Activated CD4-positive, CD25-positive, alpha-beta regulatory T cell (primary cell): ENCODE results near the gene LSG1.

ENCODE experiments used
- DNase-seq, 4 experiments: peaks; one replicate each; lab custom pipeline; 2025; lab: John Stamatoyannopoulos, UW

LSG1 gene

GRCh38 chr3:194671900-194672808 is at the start of gene LSG1:
Gene LSG1, minus strand, starts transcription at chr3:194672191. Its CDS starts 29 bp downstream, at chr3:194672162.
- DNase-seq: peak; percentile 71 to 79 (median 78)

GRCh38 chr3:194720048-194720447 is 48.1 kb upstream of the LSG1 start:
- DNase-seq: no peak

DNA sequence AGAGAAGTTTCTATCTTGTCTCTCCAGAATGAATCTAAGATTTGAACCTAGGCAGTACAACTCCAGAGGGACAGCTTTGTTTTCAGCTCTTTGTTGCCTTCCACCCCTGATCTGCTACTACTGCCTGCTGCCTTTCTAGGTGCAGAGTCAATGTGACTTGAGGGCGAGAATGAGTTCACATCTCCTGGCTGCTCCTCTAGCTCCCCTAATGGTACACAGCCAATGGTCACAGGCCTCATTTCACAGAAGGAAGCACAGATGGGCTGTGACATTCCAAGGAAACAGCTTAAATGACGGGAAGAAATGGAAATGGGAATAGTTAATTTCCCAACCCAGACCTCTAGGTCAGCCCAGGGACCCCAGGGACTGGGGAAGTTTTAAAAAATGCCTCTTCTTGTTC is 46.1 kb upstream of the LSG1 start:
- DNase-seq: no peak

DNA sequence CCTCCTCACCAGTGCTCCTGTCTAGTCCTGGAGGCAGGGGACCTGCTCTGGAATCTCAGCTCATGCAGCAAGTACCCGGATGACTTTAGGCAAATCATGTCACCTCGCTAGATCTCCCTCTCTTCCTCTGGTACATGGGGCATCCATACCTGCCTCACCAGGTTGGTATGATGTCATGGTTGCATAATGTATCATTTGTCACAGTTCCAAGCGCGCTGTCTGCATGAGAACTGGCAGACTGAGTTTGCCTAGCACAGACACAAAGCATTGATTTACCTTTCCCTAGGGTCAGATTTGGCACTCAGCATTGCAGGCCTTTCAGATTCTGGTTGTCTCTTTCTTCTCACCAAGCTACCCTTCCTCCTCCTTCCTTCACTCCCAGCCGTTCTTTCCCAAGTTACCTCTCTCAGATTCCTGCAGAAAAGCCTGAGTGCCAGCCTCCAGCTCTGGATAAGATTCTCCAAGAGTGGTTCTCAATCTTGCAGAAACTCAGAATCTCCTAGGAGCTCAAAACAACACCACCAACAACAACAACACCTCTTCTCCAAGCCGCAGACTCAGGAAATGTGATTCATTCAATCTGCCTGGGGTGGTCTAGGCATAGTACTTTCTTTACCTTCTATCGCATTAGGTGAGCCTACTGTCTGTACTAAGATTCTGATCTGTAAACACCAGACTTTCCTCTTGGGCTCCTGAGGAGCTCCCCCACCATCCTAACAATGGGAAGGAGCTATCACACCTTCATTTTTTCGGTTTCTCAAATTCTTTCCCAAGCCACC is 43.2 kb upstream of the LSG1 start:
- DNase-seq: no peak

- DNase-seq: no peak
Measured at GRCh38 chr3:194714564-194714963, 42.6 kb upstream of the LSG1 start.

DNA sequence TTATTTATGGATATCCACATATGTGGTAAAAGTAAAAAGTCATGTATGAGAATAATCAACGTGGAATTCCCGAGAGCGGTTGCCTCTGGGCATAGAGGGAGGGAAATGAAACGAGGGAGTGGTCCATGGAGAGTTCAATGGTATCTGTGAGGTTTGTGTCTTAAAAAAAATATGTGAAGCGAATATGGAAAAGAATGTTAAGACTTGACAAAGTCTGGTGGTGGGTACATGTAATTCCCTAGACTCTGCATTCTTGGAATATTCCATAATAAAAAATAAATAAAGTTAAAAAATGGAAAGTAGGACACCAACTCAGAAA is 42.1 kb upstream of the LSG1 start:
- no peak for DNase-seq

GRCh38 chr3:194713299-194714136 is 41.5 kb upstream of the LSG1 start:
- no peak for DNase-seq

DNA sequence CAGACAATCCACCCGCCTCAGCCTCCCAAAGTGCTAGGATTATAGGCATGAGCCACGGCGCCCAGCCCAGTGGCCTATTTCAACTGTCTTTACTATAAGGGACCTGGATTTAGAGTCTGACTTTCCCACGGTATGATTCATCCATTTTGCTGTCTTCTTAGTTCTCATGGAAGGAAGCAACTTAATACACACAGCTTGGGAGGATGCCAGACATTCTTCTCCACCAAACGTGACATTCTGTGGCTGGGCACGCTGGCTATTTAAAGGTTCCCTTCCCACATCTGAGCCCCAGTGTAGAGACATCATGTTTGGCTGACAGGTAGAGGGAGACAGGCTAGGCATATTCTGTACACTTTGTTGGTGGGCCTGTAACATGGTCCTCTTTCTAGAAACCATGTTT is 39.9 kb upstream of the LSG1 start:
- no peak for DNase-seq

GRCh38 chr3:194711286-194711685 is 39.3 kb upstream of the LSG1 start:
- DNase-seq: no peak

- DNase-seq: no peak
Measured at GRCh38 chr3:194707147-194707540, 35.2 kb upstream of the LSG1 start.

DNA sequence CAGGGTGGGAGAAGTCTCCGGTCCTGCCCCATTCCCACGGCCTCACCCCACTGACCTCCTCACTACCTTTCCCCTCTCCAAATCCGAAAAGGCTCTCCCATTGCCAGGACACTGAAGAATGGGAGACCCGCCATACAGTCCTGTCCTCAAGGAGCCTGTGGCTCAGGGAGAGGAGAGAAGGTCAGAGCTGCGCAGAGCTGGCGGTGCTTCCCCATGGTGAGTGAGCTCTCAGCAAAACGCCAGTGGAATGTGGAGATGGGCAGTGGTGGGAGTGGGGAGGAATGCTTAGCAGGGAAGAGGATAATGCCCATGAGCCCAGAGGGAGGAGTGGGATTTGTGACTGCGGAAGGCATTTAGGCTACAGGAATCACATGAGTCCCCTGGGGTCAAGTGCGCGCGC is 33.8 kb upstream of the LSG1 start:
- no peak for DNase-seq

- DNase-seq: no peak
Measured at GRCh38 chr3:194705227-194705626, 33.2 kb upstream of the LSG1 start.

- no peak for DNase-seq
Measured at GRCh38 chr3:194702545-194702944, 30.6 kb upstream of the LSG1 start.

- DNase-seq: no peak
Measured at GRCh38 chr3:194696702-194697101, 24.7 kb upstream of the LSG1 start.

DNA sequence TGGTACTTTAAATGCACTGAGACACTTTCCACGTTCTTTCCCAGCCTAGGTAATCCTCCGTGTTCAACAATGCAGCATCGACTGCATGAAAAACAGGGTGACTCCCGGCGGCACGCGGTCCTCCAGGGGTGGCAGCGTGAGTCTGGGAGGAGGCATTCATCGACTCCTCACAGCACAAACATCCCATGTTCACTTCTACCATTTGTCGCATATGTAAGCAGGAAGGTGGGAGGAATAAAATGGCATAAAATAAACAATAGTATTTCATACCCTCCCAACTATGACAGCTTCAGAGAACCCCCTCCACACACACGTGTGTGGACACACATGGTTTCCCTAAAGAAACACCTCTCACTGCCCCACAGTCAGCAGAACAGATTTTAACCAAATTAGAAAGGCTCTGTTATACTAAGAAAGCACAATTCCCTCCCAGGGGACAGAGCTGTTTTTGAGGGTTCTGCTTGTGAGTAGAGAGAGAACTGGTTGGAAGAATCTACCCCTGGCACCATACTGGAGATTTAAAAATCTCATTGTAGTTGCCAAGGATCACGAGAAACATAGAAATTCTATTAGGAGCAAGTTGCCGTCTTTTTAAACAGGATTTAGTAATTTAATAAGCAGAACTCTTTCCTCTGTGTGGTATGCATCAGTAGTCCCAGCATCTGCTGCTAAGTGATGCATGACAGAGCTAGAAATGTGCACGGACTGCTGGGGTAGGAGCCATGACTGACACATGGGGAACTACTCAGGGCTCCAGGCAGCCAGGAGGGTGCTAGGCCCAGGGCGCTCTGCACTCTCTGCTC is 19.7 kb upstream of the LSG1 start:
- DNase-seq: no peak

DNA sequence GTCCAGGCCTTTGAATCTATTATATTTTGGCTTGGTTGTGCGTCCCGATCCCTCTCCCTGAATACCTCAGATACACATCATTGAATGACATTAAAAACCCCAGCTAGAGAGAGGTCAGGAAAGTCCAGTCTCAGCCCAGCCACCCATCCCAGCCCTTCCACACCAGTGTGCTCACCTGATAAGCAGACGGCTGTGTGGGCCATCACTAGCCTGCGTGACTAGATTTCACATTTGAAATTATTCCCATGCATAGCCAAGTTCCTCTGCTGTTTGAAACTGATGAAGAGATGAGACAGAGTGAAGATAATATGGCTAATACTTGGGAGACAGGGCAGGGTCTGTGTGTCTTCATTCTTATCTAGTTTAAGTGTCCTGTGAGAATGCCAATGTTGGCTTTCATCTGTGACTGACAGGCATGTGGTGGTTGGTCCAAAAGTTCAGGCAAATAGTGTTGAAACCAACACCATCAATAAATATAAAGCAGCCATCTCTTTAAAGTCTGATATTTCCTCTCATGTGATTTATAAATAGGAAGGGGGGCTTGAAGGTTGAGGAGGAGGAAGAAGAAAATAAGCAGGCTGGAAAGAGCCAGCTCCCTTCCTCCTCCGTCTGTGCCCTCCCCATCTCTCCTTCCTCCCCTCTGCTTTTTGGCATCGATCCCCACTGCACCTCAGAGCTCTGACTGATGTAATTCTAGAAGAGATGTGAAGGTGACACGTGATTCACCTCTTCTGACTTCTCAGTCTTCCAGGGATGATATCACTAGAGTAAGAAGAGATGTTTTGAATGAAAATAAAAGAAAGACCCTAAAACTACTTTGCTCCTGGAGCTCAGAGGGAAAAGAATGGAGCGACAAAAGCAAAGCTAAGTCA is 18.7 kb upstream of the LSG1 start:
- DNase-seq: no peak

GRCh38 chr3:194689493-194689944 is 17.5 kb upstream of the LSG1 start:
- no peak for DNase-seq

- DNase-seq: no peak
Measured at GRCh38 chr3:194688946-194689345, 17.0 kb upstream of the LSG1 start.

GRCh38 chr3:194688200-194688740 is 16.3 kb upstream of the LSG1 start:
- DNase-seq: no peak

- peak; percentile 24 to 78 (median 50) for DNase-seq
Measured at GRCh38 chr3:194687638-194688199, 15.7 kb upstream of the LSG1 start.
